SK-N-SH (cell line): ENCODE results near the gene PCSK6.

ENCODE experiments used
- EP300 ChIP-seq, 2 experiments: IDR thresholded peaks; 2 replicates each; pipeline versions ENCODE4 v1.4.0 to v1.6.1; 2012; ENCODE audit warnings: borderline replicate concordance in 1 of 2, low read depth in 1 of 2, low read length in 1 of 2
- EZH2phosphoT487 ChIP-seq: fragments of 200-600 bp; sonication (generic); IDR thresholded peaks from 2 replicates; pipeline ENCODE4 v1.6.1; 2017; ENCODE audit warnings: low read depth, mixed run types, mild to moderate bottlenecking, antibody characterized with exemption, moderate library complexity, borderline replicate concordance
- FOXJ3 ChIP-seq: sonication (generic); formaldehyde crosslinking; IDR thresholded peaks from 2 replicates; pipeline ENCODE4 v1.5.1; 2020; ENCODE audit warnings: mild to moderate bottlenecking, missing genetic modification reagents
- JUND ChIP-seq: IDR thresholded peaks from 2 replicates; pipeline ENCODE4 v1.4.0; 2012
- POLR2AphosphoS5 ChIP-seq: IDR thresholded peaks from 2 replicates; pipeline ENCODE4 v1.6.1; 2012; ENCODE audit warnings: low read depth, low read length
- RCOR1 ChIP-seq: fragments of 150-350 bp; IDR thresholded peaks from 2 replicates; pipeline ENCODE4 v1.6.1; 2017; ENCODE audit warnings: antibody characterized with exemption, low read length
- RFX5 ChIP-seq: IDR thresholded peaks from 2 replicates; pipeline ENCODE4 v1.6.1; 2012; ENCODE audit warnings: mild to moderate bottlenecking, improper control_type of control experiment, low read length
- TF ChIP-seq, protein P1 (sequence below): fragments of 200-600 bp; sonication (generic); IDR thresholded peaks from 2 replicates; pipeline ENCODE4 v1.6.1; 2017; ENCODE audit warnings: antibody characterized with exemption, mild to moderate bottlenecking, moderate library complexity
- TF ChIP-seq, protein P2 (sequence below): IDR thresholded peaks from 2 replicates; pipeline ENCODE4 v1.4.0; 2012; ENCODE audit warnings: low read depth, borderline replicate concordance
- TF ChIP-seq, protein P3 (sequence below): fragments of 150-350 bp; IDR thresholded peaks from 2 replicates; pipeline ENCODE4 v1.6.1; 2017; ENCODE audit warnings: antibody characterized with exemption, low read length, low read depth, borderline replicate concordance

DNA sequence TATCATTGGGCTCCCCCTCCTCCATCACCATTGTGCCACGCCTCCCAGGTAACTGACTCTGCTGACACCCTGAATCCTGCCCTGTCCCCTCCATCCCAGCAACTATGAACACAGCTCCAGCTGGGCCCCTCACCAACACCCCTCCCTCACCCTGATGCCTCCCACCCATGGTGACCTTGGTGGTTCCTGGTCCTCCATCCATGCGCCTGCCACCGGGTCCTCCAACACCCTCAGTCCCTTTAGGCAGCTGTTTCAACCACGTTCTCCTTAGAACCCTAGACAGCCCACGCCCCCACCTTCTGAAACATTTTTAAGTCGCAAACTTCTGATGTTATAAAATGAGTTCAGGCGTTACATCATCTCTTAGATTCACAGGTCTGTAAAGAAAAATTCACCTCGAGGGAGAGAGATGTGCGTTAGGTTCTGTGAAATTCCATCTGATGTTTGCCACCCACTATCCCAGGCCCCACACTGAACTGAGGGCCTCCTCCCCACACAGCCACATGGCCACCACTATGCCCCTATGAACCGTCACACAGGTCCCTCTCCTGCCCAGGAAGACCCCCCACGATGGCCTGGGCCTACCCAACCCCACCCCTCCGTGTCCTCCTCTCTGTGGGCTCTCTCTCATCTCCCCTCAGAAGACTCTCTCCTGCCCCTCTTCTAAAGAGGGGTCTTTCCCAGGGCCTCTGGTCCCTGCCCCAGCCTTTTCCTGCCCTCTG, 29.8 kb downstream of the PCSK6 start:
- TF ChIP-seq, protein P1, sequence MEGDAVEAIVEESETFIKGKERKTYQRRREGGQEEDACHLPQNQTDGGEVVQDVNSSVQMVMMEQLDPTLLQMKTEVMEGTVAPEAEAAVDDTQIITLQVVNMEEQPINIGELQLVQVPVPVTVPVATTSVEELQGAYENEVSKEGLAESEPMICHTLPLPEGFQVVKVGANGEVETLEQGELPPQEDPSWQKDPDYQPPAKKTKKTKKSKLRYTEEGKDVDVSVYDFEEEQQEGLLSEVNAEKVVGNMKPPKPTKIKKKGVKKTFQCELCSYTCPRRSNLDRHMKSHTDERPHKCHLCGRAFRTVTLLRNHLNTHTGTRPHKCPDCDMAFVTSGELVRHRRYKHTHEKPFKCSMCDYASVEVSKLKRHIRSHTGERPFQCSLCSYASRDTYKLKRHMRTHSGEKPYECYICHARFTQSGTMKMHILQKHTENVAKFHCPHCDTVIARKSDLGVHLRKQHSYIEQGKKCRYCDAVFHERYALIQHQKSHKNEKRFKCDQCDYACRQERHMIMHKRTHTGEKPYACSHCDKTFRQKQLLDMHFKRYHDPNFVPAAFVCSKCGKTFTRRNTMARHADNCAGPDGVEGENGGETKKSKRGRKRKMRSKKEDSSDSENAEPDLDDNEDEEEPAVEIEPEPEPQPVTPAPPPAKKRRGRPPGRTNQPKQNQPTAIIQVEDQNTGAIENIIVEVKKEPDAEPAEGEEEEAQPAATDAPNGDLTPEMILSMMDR = no peak
- TF ChIP-seq JUND (no peak), EZH2phosphoT487 (no peak), FOXJ3 (CRISPR knock-in tag) (no peak), RFX5 (no peak), EP300 (IDR thresholded peaks at IDR 0.05; ENCODE audit: borderline replicate concordance in 1 of 2, low read depth in 1 of 2, low read length in 1 of 2) (no peak), POLR2AphosphoS5 (no peak), RCOR1 (no peak)
- TF ChIP-seq, protein P2, sequence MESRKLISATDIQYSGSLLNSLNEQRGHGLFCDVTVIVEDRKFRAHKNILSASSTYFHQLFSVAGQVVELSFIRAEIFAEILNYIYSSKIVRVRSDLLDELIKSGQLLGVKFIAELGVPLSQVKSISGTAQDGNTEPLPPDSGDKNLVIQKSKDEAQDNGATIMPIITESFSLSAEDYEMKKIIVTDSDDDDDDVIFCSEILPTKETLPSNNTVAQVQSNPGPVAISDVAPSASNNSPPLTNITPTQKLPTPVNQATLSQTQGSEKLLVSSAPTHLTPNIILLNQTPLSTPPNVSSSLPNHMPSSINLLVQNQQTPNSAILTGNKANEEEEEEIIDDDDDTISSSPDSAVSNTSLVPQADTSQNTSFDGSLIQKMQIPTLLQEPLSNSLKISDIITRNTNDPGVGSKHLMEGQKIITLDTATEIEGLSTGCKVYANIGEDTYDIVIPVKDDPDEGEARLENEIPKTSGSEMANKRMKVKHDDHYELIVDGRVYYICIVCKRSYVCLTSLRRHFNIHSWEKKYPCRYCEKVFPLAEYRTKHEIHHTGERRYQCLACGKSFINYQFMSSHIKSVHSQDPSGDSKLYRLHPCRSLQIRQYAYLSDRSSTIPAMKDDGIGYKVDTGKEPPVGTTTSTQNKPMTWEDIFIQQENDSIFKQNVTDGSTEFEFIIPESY = no peak
- TF ChIP-seq, protein P3, sequence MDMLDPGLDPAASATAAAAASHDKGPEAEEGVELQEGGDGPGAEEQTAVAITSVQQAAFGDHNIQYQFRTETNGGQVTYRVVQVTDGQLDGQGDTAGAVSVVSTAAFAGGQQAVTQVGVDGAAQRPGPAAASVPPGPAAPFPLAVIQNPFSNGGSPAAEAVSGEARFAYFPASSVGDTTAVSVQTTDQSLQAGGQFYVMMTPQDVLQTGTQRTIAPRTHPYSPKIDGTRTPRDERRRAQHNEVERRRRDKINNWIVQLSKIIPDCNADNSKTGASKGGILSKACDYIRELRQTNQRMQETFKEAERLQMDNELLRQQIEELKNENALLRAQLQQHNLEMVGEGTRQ = no peak
